Measurements from ENCODE around the gene KDM4B. TPM values are rescaled to one million over a fixed set of nuclear protein-coding genes. Genes with fewer than 3 reads are reported as not detected.

Gene KDM4B
- total RNA-seq, 1 donor = 22.1 TPM

DNA sequence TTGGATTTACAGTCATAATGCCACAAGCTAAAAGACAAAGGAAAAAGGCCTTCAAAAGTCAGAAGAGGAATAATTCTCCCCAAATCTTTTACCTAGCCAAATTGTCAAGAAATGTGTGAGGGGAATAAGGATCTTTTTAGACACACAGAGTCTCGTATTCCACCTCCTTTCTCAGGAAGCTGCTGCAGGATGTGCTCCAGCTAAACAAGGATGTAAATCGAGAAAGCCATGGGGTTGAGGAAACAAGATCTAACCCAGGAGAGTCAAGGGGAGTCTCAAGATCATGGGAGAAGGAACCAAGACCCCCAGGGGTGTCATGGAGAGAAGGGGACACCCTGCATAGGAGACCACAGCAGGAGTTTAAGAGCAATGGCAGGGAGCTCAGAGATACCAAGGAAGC, 147.4 kb downstream of the KDM4B start:
- Histone ChIP-seq H3K4me2 (ENCODE audit: insufficient read depth, low read length) (no peak overlapping the region), H4K20me1 (ENCODE audit: insufficient read depth, low read length) (no peaks in the 10 kb centered on the region), H3K27ac (ENCODE audit: low read depth, low read length) (no peak overlapping the region), H3K36me3 (ENCODE audit: insufficient read depth, low read length) (peaks cover 14% of the 10 kb centered on the region), H2AFZ (ENCODE audit: low read length) (no peak overlapping the region), H3K27me3 (ENCODE audit: insufficient read depth, low read length) (no peaks in the 10 kb centered on the region), H3K4me3 (ENCODE audit: insufficient read depth, low read length) (no peak overlapping the region), H3K9me3 (ENCODE audit: low read depth, low read length) (no peaks in the 10 kb centered on the region), H3K4me1 (ENCODE audit: insufficient read depth, low read length) (peaks cover 6% of the 10 kb centered on the region), H3K79me2 (ENCODE audit: insufficient read depth, low read length) (no peaks in the 10 kb centered on the region)
- no peak for TF ChIP-seq CTCF (IDR thresholded peaks at IDR 0.05; ENCODE audit: extremely low read depth, low read depth, low read length)
- no peak for DNase-seq (ENCODE audit: insufficient read length, low spot score, missing footprints)

GRCh38 chr19:5117421-5117820, 148.5 kb downstream of the KDM4B start:
- H2AFZ ChIP-seq (ENCODE audit: low read length) = no peak overlapping the region

GRCh38 chr19:5118026-5118425, 149.1 kb downstream of the KDM4B start:
- Histone ChIP-seq H4K20me1 (ENCODE audit: insufficient read depth, low read length) (no peaks in the 10 kb centered on the region), H3K36me3 (ENCODE audit: insufficient read depth, low read length) (peaks cover 6% of the 10 kb centered on the region), H3K27ac (ENCODE audit: low read depth, low read length) (no peak overlapping the region), H3K9me3 (ENCODE audit: low read depth, low read length) (no peaks in the 10 kb centered on the region), H3K4me1 (ENCODE audit: insufficient read depth, low read length) (no peaks in the 10 kb centered on the region), H3K79me2 (ENCODE audit: insufficient read depth, low read length) (no peaks in the 10 kb centered on the region), H3K4me3 (ENCODE audit: insufficient read depth, low read length) (no peak overlapping the region), H3K4me2 (ENCODE audit: insufficient read depth, low read length) (no peak overlapping the region), H3K27me3 (ENCODE audit: insufficient read depth, low read length) (no peaks in the 10 kb centered on the region), H2AFZ (ENCODE audit: low read length) (no peak overlapping the region)
- no peak for DNase-seq (ENCODE audit: insufficient read length, low spot score, missing footprints)
- no peak for TF ChIP-seq CTCF (IDR thresholded peaks at IDR 0.05; ENCODE audit: extremely low read depth, low read depth, low read length)

More at GRCh38 chr19:5117421-5117820, 148.5 kb downstream of the KDM4B start:
- Histone ChIP-seq H3K4me1 (ENCODE audit: insufficient read depth, low read length) (peaks cover 5% of the 10 kb centered on the region), H3K4me3 (ENCODE audit: insufficient read depth, low read length) (no peak overlapping the region), H4K20me1 (ENCODE audit: insufficient read depth, low read length) (no peaks in the 10 kb centered on the region), H3K79me2 (ENCODE audit: insufficient read depth, low read length) (no peaks in the 10 kb centered on the region), H3K9me3 (ENCODE audit: low read depth, low read length) (no peaks in the 10 kb centered on the region), H3K36me3 (ENCODE audit: insufficient read depth, low read length) (peaks cover 7% of the 10 kb centered on the region), H3K27ac (ENCODE audit: low read depth, low read length) (no peak overlapping the region), H3K27me3 (ENCODE audit: insufficient read depth, low read length) (no peaks in the 10 kb centered on the region), H3K4me2 (ENCODE audit: insufficient read depth, low read length) (no peak overlapping the region)
- TF ChIP-seq CTCF (IDR thresholded peaks at IDR 0.05; ENCODE audit: extremely low read depth, low read depth, low read length) = no peak
- no peak for DNase-seq (ENCODE audit: insufficient read length, low spot score, missing footprints)

- H3K4me2 ChIP-seq (ENCODE audit: insufficient read depth, low read length) = no peak overlapping the region
- no peak for TF ChIP-seq CTCF (IDR thresholded peaks at IDR 0.05; ENCODE audit: extremely low read depth, low read depth, low read length)
- H3K4me1 ChIP-seq (ENCODE audit: insufficient read depth, low read length) = no peaks in the 10 kb centered on the region
- peaks cover 9% of the 10 kb centered on the region for H3K36me3 ChIP-seq (ENCODE audit: insufficient read depth, low read length)
- no peak overlapping the region for H3K4me3 ChIP-seq (ENCODE audit: insufficient read depth, low read length)
- H3K9me3 ChIP-seq (ENCODE audit: low read depth, low read length) = no peaks in the 10 kb centered on the region
- H3K27ac ChIP-seq (ENCODE audit: low read depth, low read length) = no peak overlapping the region
- H2AFZ ChIP-seq (ENCODE audit: low read length) = no peak overlapping the region
- no peak for DNase-seq (ENCODE audit: insufficient read length, low spot score, missing footprints)
- peaks cover 3% of the 10 kb centered on the region for H4K20me1 ChIP-seq (ENCODE audit: insufficient read depth, low read length)
- no peaks in the 10 kb centered on the region for H3K79me2 ChIP-seq (ENCODE audit: insufficient read depth, low read length)
- H3K27me3 ChIP-seq (ENCODE audit: insufficient read depth, low read length) = no peaks in the 10 kb centered on the region
Observed at GRCh38 chr19:5119297-5119998, 150.5 kb downstream of the KDM4B start.
